ENCODE data around the gene ZDHHC18.

DNA sequence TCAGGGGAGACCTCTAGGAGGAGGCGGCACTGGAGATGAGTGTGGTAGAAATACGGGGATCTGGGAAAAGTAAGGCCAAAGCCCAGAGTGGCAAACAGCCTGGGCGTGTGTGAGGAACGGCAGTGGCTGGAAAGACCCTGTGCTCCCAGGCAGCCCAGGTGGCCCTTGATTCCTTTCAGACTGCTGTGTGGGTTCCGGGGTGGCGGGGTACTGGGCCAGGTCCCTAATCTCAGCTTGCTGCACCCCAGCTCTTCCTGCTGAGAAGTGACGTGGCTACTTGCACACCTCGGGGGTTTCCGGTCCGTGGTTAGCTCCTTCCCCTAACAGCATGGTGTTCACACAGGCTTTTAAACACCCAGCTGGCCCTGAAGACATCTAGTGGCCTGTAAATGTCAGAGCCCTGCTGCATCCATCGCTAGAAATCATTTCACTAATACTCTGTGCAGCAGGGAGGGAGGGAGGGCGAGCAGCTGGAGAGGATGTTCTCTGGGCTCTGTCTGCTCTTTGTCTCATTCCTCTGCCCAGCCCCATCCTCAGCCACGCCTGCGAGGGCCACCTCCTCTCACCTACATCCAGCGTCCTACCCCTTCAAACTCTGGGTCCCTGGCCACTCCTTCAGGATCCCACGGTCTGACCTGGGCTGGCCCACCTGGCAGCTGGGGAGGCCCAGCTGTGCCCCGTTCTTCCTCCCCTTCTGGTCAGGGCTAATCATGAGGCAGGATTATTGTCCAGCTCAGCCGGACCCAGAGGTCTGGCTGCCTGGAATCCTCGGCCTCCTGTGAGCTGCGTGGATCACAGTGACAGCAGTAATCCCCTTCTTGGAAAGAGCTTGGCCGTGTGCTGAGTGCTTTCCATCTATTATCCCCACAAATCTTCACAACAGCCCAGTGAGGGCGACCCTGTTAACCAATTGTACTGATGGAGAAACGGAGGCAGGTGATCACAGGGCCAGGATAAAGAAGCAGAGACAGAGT is 7.2 kb downstream of the ZDHHC18 start:
- TF ChIP-seq, protein P1, sequence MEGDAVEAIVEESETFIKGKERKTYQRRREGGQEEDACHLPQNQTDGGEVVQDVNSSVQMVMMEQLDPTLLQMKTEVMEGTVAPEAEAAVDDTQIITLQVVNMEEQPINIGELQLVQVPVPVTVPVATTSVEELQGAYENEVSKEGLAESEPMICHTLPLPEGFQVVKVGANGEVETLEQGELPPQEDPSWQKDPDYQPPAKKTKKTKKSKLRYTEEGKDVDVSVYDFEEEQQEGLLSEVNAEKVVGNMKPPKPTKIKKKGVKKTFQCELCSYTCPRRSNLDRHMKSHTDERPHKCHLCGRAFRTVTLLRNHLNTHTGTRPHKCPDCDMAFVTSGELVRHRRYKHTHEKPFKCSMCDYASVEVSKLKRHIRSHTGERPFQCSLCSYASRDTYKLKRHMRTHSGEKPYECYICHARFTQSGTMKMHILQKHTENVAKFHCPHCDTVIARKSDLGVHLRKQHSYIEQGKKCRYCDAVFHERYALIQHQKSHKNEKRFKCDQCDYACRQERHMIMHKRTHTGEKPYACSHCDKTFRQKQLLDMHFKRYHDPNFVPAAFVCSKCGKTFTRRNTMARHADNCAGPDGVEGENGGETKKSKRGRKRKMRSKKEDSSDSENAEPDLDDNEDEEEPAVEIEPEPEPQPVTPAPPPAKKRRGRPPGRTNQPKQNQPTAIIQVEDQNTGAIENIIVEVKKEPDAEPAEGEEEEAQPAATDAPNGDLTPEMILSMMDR (IDR thresholded peaks at IDR 0.05) = no peak
- no peak for TF ChIP-seq POLR2A (IDR thresholded peaks at IDR 0.05)
